ENCODE measurements around the gene BLOC1S4.

Gene BLOC1S4

GRCh38 chr4:6709230-6710114 lies 6.5 kb upstream of the BLOC1S4 start, which contains the start of gene MRFAP1L1:
MRFAP1L1 (minus strand) TSS chr4:6709865; CDS start chr4:6709629, 236 bp downstream.
- Histone ChIP-seq H3K27me3 (replicated peaks) (no peaks in the 10 kb centered on the region), H3K36me3 (replicated peaks) (peaks cover 4% of the 10 kb centered on the region), H3K27ac (peak within 1 kb of the TSS; percentile 32), H3K4me3 (ENCODE audit: low read depth, low read length) (peak within 1 kb of the TSS; percentile 87)
- peak; percentile 22 for TF ChIP-seq CTCF (IDR thresholded peaks at IDR 0.05; ENCODE audit: low read depth, low read length, missing control alignments)
- peak; percentile 97 for DNase-seq
- in situ Hi-C loops (cut with HindIII; ENCODE audit: low pct_ligation_motif_present, low sequenced_read_pairs) = no loop called here

GRCh38 chr4:6710282-6710681 lies 5.7 kb upstream of the BLOC1S4 start:
- no peak overlapping the region for H3K27ac ChIP-seq
- TF ChIP-seq CTCF (IDR thresholded peaks at IDR 0.05; ENCODE audit: low read depth, low read length, missing control alignments) = no peak
- no peak for DNase-seq
- H3K36me3 ChIP-seq (replicated peaks) = peaks cover 4% of the 10 kb centered on the region
- in situ Hi-C loops (cut with HindIII; ENCODE audit: low pct_ligation_motif_present, low sequenced_read_pairs) = no loop called here
- peak overlapping the region; percentile 87 for H3K4me3 ChIP-seq (ENCODE audit: low read depth, low read length)
- no peaks in the 10 kb centered on the region for H3K27me3 ChIP-seq (replicated peaks)

GRCh38 chr4:6710996-6711395 lies 5.0 kb upstream of the BLOC1S4 start:
- no peaks in the 10 kb centered on the region for H3K27me3 ChIP-seq (replicated peaks)
- peaks cover 4% of the 10 kb centered on the region for H3K36me3 ChIP-seq (replicated peaks)
- H3K27ac ChIP-seq = no peak overlapping the region
- in situ Hi-C loops (cut with HindIII; ENCODE audit: low pct_ligation_motif_present, low sequenced_read_pairs) = no loop called here
- no peak overlapping the region for H3K4me3 ChIP-seq (ENCODE audit: low read depth, low read length)
- TF ChIP-seq CTCF (IDR thresholded peaks at IDR 0.05; ENCODE audit: low read depth, low read length, missing control alignments) = no peak
- no peak for DNase-seq

- H3K4me3 ChIP-seq (ENCODE audit: low read depth, low read length) = no peak overlapping the region
- DNase-seq = no peak
- no peak for TF ChIP-seq CTCF (IDR thresholded peaks at IDR 0.05; ENCODE audit: low read depth, low read length, missing control alignments)
- in situ Hi-C loops (cut with HindIII; ENCODE audit: low pct_ligation_motif_present, low sequenced_read_pairs) = no loop called here
- H3K27me3 ChIP-seq (replicated peaks) = no peaks in the 10 kb centered on the region
- no peaks in the 10 kb centered on the region for H3K36me3 ChIP-seq (replicated peaks)
- H3K27ac ChIP-seq = no peak overlapping the region
These were observed 1.0 kb upstream of the BLOC1S4 start for GRCh38 chr4:6714954-6715353.

- DNase-seq = no peak
- Histone ChIP-seq H3K27me3 (replicated peaks) (no peaks in the 10 kb centered on the region), H3K4me3 (ENCODE audit: low read depth, low read length) (peak overlapping the region; percentile 71), H3K27ac (no peak overlapping the region), H3K36me3 (replicated peaks) (no peaks in the 10 kb centered on the region)
- in situ Hi-C loops (cut with HindIII; ENCODE audit: low pct_ligation_motif_present, low sequenced_read_pairs) = no loop called here
- TF ChIP-seq CTCF (IDR thresholded peaks at IDR 0.05; ENCODE audit: low read depth, low read length, missing control alignments) = no peak
These were observed 313 bp upstream of the BLOC1S4 start for GRCh38 chr4:6715704-6716017.
